ENCODE measurements around the gene TOB2.
A peak's percentile ranks its signal among the peaks of the same experiment; 100 is the strongest.
"Not testable (repeated sequence)": the region's sequence is repeated elsewhere in the genome, so short reads cannot be mapped to it uniquely, and the experiment has no call there.

TOB2 gene

DNA sequence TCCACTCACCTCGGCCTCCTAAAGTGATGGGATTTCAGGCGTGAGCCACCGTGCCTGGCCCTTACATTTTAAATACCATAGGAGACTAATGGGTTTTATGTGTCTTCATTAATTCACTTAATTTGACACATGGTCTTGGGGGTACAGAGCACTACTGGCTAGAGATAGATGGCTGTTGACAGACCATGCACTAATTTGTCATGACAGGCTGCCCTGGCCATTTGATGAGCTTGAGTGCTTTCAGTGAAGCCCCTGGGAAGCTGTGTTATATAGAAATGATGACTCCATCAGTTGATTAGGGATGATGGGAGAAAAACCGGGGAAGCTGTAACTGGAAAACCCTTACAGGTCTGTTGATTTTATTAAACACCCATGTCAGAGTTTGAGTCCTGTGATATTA lies 15.3 kb upstream of the TOB2 start:
- no peak for DNase-seq

DNA sequence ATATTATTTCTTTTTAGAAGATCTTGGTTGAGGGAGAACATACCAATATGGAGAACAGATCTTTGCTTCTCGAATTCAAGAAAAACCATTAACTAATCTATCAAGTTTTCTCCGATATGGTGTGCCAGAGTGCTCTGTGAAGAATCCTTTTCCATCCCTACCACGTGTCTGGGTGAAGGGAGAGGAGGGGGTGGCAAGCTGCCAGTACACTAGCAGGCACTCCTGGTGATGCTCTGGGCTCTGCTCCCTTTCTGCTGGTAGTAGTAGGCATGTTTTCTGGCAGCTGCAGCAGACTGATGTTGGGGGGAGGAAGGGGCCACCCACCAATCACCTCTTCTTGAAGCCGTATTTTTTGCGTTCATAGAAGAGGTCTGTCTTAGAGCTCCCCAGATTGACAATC lies 13.5 kb upstream of the TOB2 start:
- not testable (repeated sequence) for DNase-seq

DNA sequence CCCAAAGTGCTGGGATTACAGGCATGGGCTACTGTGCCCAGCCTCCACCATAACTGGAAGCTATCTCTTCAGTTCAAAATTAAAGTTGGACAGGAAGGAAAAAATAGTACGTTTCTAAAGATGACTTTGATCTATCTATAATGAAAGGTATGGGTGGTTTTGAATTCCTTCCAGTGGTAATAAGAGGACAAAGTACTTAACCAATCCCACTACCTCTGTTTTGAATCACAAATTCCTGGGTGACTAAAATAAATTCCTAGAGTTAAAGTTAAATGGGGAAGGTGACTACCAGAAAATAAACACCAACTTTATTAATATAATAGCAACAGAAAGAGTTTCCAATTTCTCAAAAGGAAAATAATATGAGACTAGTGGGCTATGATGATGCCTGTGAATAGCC lies 12.8 kb upstream of the TOB2 start:
- DNase-seq = no peak

DNA sequence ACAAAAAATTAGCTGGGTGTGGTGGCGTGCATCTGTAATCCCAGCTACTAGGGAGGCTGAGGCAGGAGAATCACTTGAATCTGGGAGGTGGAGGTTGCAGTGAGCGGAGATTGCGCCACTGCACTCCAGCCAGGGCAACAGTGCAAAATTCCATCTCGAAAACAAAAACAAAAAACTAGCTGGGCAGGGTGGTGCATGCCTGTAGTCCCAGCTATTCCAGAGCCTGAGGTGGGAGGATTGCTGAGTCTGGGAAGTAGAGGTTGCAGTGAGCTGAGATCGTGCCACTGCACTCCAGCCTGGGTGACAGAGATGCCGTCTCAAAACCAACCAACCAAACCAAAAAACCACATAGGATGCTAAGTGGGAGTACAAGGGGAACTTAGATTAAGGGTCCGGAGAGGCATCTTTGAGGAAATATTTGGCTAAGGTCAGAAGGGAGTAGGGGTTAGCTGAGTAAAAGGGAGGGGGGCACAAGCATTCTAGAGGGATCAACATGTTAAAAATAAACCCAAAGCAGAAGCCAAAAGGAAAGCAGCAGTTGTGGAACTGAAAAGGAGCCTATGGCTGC lies 11.6 kb upstream of the TOB2 start:
- no peak for DNase-seq

DNA sequence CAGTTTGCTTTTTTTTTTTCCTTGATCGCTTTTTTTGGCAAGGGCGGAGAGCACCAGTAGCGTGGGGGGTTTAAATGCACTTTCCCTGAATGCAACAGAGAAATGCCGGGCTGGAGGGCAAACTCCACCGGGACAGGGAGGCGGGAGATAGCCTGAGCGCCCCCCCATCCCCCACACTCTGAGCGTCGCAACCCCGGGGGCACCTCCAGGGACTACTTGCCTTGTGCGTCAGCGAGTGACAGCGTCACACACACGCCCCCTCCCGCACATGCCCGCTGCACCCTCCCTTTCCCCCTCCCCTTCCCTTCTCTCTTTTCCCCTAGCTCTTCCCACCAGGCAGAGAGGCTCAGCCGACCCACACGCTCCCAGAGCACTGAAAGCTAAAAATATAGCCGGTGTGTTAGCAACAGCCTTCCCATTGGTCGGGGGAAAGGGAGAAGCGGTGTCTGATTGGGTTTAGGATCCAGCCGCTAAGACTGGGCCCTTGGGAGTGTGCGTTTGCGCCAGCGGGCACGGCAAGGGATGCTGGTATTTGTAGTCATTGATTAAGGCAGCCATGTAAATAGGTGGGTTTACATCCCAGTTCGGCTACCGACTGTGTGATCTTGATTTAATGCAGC lies 1.7 kb upstream of the TOB2 start:
- peak; percentile 94 for DNase-seq

DNA sequence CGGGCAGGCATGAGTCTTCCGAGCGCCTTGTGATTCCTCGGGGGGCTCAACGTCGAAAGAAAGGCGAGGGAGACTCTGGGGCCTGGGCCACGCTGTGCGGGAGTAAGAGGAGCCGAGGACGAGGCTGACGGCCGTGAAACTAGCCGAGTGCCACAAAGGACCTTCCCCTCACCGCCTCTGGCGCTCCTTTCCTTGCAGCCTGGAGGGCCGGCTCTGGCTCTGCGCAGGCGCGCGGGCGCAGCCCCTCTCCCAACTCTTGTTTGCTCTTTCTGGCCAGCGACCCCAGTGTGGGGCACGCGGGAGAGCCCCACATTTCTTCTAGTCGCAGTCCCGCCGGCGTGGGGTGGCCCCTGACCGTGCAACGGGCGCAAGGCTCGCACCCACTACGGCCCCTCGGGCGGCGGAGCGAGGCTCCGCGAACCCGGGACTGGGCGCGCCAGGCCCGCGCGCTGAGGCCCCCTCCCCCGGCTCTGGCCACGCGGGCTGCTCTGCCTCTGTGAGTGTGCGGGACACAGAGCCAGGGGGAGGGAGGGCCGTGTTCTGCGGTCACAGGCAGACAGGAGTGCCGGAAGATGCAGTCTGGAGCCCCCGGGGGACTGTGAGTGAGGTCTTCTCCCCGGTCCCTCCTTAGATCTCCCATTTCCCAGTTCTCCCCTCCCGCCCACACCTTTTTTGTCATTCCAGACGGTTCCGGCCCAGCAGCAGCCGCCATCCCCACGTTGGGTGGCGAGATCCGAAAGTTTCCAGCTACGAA lies 1.0 kb upstream of the TOB2 start:
- peak; percentile 73 for DNase-seq

DNA sequence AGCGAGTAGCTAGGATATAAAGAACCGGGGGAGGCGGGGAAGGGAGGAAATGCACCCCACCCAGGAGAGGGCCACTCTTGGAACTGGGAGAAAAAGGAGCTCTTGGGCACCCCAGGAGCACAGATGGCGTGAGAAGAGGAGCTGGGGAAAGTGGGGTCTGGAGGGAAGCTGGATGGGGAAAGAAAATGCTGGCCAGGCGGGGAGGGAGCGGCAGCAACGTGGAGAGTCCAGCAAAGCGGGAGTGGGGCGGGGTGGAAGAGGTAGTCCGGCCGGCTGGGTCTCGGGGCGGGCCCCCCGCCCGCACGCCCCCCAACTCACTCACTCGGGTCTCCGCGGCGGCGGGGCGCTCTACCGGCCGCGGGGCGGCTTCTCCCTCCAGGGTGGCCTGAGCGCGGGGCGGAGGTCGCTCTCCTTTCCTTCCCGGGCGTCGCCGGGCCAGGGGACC lies 522 bp downstream of the TOB2 start:
- peak; percentile 39 for DNase-seq

DNA sequence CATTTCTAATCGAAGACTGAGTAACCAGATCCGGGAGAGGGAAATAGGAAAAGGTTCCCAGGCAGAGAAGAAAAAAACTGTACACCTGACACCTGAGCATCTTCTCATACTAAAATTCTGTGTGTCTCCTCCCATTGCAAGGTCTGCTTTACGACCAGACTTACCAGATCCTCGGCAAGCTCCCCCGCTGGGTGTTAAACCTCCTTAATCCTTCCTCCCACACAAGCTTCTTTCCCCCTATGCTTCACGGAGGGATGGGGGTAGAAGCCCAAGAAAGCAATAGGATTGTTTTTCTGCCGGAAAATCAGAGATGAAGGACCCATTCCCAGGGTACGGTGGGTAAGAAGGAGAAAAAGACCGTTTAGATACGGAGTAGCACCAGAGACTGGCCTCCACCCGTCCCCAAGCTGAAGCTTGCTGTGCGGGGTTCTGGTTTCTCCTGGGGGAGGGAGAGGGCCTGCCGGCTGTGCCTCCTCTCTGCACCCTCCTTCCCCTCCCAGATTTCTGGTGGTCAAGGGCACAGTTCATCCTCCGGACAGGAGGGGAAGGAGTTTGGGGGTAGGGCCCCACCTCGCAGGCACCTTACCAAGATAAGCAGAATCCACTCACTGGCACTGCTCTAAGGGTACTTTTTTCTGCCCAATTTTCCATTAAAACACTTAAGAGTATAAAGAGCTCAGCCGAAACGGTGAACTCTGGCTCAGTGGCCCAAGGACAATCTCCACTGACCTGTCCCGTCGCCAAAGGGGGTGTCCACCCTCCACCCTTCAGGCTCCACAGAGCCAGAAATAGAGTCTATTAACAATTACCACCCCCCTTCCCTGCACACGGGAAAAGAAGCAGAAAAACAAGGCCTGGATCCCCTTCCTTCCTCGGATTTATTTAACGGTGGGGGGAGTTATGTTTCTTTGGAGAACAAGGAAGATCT lies 1.2 kb downstream of the TOB2 start:
- DNase-seq = peak; percentile 35

DNA sequence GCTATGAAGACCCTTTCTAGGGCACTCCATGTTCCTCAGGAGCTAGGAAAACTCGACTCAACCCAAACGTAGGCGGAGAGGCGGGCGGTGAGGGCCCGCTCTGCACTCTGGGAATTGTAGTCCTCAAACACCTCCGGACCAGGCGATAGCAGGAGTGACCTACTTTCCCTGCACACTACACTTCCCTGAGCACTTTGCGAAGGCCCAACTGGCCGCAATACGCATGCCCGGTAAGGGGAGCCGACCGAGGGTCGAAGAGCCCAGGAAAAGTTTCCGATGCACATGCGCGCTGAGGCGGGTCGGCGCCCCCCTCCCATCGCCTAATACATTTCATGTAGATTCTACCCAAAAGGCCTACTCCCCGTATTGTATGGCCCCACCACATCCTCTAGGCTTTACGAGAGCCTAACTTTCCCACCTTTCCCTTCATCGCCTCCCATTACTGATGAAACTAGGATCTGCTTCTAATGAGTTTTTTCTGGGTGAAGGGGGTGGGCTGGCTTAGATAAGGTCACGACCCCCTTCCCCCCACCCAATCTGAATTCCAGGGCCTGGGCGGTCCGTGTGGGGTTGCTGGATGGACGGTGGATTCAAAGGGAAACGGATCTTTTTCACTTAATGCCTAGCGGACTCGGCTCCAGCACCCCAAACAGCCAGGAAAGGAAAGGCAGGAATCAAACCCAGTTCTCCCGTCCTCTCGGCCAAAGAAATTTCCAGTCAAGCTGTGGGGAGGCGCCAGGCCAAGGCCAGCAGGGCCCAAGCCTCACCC lies 2.1 kb downstream of the TOB2 start:
- peak; percentile 93 for DNase-seq

DNA sequence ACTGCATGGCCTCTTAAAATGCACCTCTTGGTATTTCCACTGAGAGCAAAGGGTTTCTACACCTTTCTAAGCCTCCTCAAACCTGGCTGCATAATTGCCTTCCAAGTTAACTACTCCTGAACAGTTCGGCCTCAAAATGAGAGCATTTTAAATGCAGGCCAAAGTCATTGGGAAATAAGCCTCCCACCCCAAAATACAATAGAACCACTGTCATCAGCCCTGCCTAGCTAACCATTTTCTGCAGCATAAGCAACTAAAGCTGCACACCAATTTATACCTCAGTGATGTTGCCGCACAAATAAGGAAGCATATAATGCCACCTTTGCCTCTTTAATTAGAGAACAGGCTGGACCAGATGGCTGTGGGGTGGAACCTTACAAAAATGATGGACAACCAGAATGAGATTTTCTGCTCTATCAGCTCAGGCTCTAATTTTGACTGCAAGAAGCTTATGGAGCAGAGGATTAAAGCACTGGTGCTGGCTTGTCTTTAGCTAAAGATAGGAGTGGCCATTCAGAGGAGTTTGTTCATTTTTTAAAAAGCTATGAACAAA lies 4.3 kb downstream of the TOB2 start:
- no peak for DNase-seq

DNA sequence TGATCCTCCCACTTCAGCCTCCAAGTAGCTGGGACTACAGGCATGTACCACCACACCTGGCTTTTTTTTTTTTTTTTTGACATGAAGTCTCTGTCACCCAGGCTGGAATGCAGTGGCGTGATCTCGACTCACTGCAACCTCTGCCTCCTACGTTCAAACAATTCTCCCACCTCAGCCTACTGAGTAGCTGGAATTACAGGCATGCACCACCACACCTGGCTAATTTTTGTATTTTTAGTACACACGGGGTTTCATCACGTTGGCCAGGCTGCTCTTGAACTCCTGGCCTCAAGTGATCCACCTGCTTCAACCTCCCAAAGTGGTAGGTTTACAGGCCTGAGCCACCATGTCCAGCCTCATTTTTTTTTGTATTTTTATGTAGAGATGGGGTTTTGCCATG lies 6.1 kb downstream of the TOB2 start:
- not testable (repeated sequence) for DNase-seq

DNA sequence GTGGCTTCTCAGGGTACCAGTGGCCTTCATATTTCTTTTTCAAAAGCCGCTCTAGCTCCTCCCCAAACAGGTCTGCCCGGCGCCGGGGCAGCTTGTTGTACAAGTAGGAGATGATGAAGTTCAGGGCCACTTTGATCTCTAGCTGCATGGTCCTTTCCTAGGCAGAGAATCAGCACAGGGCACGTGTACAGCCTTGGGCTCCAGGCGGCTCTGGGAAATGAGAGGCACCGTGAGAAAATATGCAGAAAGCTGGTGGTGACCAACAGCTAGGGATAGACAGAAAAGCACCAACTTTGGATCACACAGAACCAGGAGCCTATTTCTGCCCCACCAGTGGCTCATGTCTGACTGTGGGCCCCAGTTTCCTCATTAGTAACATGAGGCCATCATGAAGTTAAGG lies 9.4 kb downstream of the TOB2 start:
- no peak for DNase-seq

DNA sequence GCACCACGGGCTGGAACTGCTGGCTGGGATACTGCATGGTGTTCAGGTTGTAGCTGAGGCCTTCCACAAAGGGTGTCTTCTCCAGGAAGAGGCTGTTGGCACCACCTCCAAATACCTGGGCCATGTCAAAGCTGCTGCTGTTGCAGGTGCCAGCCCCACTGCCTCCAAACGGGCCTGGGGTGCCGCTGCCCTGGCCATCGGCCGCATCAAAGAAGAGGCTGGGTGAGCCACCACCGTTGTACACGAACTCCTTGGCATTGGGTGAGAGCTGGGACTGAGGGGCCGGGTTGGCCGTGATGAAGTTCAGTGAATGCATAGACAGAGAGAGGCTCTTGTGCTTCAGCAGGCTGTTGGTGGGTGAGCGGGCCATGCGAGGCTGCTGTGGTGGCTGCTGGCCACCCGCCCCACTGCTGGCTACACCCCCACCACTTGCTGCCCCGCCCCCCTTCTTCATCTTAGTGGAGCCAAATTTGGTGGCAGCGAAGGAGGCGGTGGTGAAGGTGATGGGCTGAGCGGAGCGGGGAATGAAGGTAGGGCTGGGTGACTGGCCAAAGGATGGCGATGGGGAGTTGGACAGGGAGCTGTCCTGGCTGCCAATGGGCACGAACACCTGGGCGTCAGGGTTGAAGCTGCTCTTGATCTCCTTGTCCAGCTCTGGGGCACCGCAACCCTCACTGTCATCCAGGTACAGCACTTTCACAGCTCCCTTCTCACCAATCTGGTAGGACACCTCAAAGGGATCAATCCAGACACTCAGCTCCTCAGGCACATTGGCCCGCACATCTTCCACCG lies 10.1 kb downstream of the TOB2 start:
- no peak for DNase-seq

DNA sequence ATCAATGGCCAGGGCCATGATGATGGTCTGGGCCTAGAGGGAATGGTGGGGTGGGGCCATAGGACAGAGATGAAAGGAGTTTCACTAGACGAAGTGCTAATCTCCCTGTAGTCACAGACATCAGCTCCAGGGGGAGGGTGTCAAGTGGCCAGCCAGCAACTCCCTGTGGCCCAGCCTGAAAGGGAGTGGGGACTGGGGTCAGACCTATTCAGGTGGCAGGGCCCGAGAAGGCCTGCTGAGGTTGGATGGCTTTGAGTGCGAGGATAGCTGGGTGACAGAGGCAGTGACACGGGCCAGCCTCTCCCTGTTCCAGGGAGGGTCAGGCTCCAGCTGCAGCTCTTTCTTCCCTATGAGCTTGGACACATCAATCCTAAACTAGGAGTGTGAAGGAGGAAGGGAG lies 11.0 kb downstream of the TOB2 start:
- no peak for DNase-seq

DNA sequence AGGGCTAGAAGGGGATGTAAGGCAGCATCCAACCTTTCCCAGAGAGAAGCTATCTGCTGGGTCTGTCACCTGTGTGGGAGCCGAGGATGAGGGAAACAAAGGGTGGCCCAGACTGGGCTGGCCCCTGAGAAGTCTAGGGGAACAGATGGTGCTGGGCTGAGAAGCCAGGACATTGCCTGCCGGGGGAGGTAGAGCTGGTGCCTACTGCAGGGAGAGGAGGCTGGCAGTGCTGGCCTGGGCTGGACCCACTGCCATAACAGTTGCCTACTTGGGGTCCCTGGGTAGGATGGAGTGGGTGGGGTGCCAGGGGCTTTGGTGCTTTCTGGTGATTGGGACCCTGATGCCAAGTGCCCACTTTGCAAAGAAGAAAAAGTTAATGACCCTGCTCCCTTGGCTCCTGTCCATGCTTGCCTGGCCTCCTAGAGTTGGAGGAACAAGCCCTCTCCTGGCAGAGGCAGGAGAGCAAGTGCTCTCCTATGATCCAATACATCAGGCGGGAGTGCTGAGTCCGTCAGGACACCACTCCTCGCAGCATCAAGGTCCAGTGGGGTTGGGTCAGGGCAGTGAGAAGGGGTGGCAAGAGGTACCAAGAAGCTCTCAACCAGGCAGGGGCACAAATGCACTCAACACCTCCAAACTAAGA lies 12.1 kb downstream of the TOB2 start:
- DNase-seq = not testable (repeated sequence)

DNA sequence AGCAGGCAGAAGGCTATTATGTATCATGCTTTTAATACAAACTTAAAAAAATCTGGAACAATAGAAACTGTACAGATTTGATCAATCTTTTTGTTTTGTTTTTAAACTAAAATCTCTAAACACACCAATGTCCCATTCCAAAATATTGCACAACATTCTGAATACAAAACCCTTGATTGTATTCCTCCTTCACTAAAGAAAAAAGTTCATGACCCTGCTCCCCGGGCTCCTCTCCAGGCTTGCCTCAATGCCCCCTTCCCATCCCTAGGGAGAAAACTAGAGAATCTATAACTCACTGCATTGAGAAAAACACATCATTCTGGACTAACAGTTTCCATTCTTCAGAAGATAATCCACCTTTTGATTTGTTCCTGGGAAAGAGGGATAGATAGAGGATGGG lies 13.1 kb downstream of the TOB2 start:
- not testable (repeated sequence) for DNase-seq

DNA sequence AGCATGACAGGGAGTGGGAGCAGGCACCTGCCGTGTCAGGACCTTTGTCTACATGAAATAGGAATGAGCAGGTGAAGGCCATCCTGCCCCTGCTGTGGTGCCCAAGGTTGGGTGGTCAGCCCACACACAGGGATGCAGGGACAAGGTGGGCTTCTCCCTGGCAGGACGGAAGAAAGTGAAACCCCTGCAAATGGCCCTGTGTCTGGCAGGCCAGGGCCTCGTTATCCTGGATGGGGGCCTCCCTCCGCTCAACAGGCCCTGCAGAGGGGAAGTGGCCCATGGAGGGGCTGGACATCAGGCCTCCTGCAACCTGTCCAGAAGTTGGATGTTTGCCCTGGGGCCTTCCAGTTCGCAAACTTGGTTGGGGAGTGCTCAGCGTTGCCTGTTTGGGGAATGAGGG lies 14.9 kb downstream of the TOB2 start:
- no peak for DNase-seq

DNA sequence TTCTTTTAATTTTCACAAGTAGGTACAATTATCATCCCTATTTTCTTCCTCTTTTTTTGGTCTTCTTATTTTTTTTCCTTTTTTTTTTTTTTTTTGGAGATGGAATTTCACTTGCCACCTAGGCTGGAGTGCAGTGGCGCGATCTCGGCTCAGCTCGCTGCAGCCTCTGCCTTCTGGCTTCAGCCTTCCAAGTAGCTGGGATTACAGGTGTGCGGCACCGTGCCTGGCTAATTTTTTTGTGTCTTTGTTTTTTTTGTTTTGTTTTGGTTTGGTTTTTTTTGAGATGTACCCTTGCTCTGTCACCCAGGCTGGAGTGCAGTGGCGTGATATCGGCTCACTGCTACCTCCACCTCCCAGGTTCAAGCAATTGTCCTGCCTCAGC lies 16.7 kb downstream of the TOB2 start:
- DNase-seq = no peak

DNA sequence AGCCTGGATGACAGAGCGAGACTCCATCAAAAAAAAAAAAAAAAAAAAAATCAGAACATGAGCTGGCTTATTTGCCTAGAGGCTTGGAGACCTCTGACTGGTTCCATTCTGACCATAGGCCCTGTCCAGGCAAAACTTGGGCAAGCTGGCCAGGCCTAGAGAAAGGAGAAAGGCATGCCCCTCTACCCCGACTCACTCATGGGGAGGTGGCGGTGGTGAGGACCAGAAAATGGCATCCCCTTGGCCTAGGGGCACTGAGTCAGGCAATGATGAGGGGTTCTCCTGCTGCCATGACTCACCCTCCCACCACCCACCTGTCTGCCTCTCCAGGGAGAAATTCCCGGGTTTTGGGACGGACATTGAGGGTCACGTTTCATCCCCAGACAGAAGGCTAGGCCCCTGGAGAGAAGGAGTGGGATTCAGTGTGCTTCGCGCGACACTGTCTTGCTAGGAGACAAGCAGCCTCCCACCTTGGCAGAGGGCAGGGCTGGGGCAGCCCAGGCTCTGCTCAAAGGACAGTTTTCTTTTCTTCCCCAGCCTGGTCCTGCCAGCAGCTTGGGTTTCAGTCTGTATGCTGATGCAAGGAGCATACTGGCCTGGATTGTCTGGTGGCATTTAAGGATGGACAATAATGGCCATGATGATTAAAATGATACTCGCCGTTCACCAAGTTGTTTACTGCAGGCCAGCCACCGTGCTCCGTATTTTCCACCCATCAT lies 17.2 kb downstream of the TOB2 start:
- no peak for DNase-seq
